H9 (cell line): ENCODE measurements around the gene ADI1. TPM values are rescaled to one million over a fixed set of nuclear protein-coding genes. Genes with fewer than 3 reads are reported as not detected.

Source experiments
- DNase-seq: peaks from one replicate; pipeline ENCODE4 v3.0.0-alpha.2; 2017
- H2AFZ ChIP-seq: one replicate; pipeline ENCODE4 v1.6.1; 2013; ENCODE audit warnings: mild to moderate bottlenecking, low read length, control low read depth, moderate library complexity
- H2AK5ac ChIP-seq: 2 replicates; pipeline ENCODE4 v1.6.1; 2013; ENCODE audit warnings: low read length, control low read depth, mixed read lengths; ENCODE audit not compliant: insufficient read length
- H2BK120ac ChIP-seq: one replicate; pipeline ENCODE4 v1.6.1; 2013; ENCODE audit warnings: low read depth, mild to moderate bottlenecking, low read length, control low read depth, inconsistent platforms; ENCODE audit not compliant: poor library complexity, severe bottlenecking
- H2BK12ac ChIP-seq: 2 replicates; pipeline ENCODE4 v1.6.1; 2013; ENCODE audit warnings: low read length, control low read depth, mixed read lengths, low read depth; ENCODE audit not compliant: insufficient read length
- H2BK15ac ChIP-seq: 2 replicates; pipeline ENCODE4 v1.6.1; 2013; ENCODE audit warnings: low read depth, low read length, control low read depth
- H2BK20ac ChIP-seq: one replicate; pipeline ENCODE4 v1.6.1; 2013; ENCODE audit warnings: low read depth, mild to moderate bottlenecking, low read length, control low read depth, inconsistent platforms; ENCODE audit not compliant: poor library complexity, severe bottlenecking
- H2BK5ac ChIP-seq: 2 replicates; pipeline ENCODE4 v1.6.1; 2013; ENCODE audit warnings: low read length, control low read depth, mixed read lengths; ENCODE audit not compliant: insufficient read length
- H3K14ac ChIP-seq: 2 replicates; pipeline ENCODE4 v1.6.1; 2013; ENCODE audit warnings: low read length, control low read depth; ENCODE audit not compliant: insufficient read depth
- H3K18ac ChIP-seq: 2 replicates; pipeline ENCODE4 v1.6.1; 2013; ENCODE audit warnings: low read depth, mild to moderate bottlenecking, mixed read lengths, low read length, control low read depth; ENCODE audit not compliant: insufficient read length
- H3K23ac ChIP-seq: 2 replicates; pipeline ENCODE4 v1.6.1; 2013; ENCODE audit warnings: low read length, control low read depth, mixed read lengths, low read depth; ENCODE audit not compliant: insufficient read length
- H3K23me2 ChIP-seq: 2 replicates; pipeline ENCODE4 v1.6.1; 2013; ENCODE audit warnings: low read depth, mild to moderate bottlenecking, mixed read lengths, low read length, control low read depth; ENCODE audit not compliant: insufficient read length, poor library complexity, severe bottlenecking
- H3K27ac ChIP-seq: 2 replicates; pipeline ENCODE4 v1.5.1; 2013; ENCODE audit warnings: low read length, control low read depth, mixed read lengths, low read depth; ENCODE audit not compliant: insufficient read length
- H3K27me3 ChIP-seq: 2 replicates; pipeline ENCODE4 v1.6.1; 2013; ENCODE audit warnings: low read length, control low read depth, inconsistent platforms; ENCODE audit not compliant: insufficient read depth
- H3K4ac ChIP-seq: 2 replicates; pipeline ENCODE4 v1.6.1; 2013; ENCODE audit warnings: low read depth, mild to moderate bottlenecking, control low read depth, inconsistent platforms, low read length, moderate library complexity
- H3K4me1 ChIP-seq: 2 replicates; pipeline ENCODE4 v1.6.1; 2013; ENCODE audit warnings: low read length, control low read depth, inconsistent platforms; ENCODE audit not compliant: insufficient read depth
- H3K4me2 ChIP-seq: 2 replicates; pipeline ENCODE4 v1.6.1; 2013; ENCODE audit warnings: low read length, control low read depth, mixed read lengths; ENCODE audit not compliant: insufficient read length, insufficient read depth
- H3K56ac ChIP-seq: 2 replicates; pipeline ENCODE4 v1.6.1; 2013; ENCODE audit warnings: low read depth, mild to moderate bottlenecking, mixed read lengths, low read length, control low read depth; ENCODE audit not compliant: insufficient read length
- H3K79me1 ChIP-seq: 2 replicates; pipeline ENCODE4 v1.6.1; 2013; ENCODE audit warnings: low read depth, mild to moderate bottlenecking, moderate library complexity, low read length, control low read depth, inconsistent platforms; ENCODE audit not compliant: insufficient read depth, poor library complexity, severe bottlenecking
- H3K79me2 ChIP-seq: 2 replicates; pipeline ENCODE4 v1.6.1; 2013; ENCODE audit warnings: low read length, control low read depth, inconsistent platforms; ENCODE audit not compliant: insufficient read depth
- H3K9ac ChIP-seq: 2 replicates; pipeline ENCODE4 v1.6.1; 2013; ENCODE audit warnings: low read length, control low read depth, mixed read lengths; ENCODE audit not compliant: insufficient read length; ENCODE audit errors: extremely low read depth
- H3K9me3 ChIP-seq: one replicate; pipeline ENCODE4 v1.6.1; 2013; ENCODE audit warnings: low read depth, low read length, inconsistent platforms; ENCODE audit not compliant: control insufficient read depth
- H3T11ph ChIP-seq: one replicate; pipeline ENCODE4 v1.6.1; 2013; ENCODE audit warnings: mild to moderate bottlenecking, low read length, control low read depth, inconsistent platforms
- H4K20me1 ChIP-seq: one replicate; pipeline ENCODE4 v1.6.1; 2013; ENCODE audit not compliant: control insufficient read depth, insufficient read length, insufficient read depth
- H4K5ac ChIP-seq: 2 replicates; pipeline ENCODE4 v1.6.1; 2013; ENCODE audit warnings: low read depth, mild to moderate bottlenecking, mixed read lengths, low read length, control low read depth; ENCODE audit not compliant: insufficient read length
- H4K8ac ChIP-seq: replicated peaks from 2 replicates; pipeline ENCODE4 v1.6.1; 2013; ENCODE audit warnings: low read length, control low read depth, mixed read lengths, low read depth; ENCODE audit not compliant: insufficient read length
- H4K91ac ChIP-seq: 2 replicates; pipeline ENCODE4 v1.6.1; 2013; ENCODE audit warnings: low read depth, mild to moderate bottlenecking, moderate library complexity, mixed read lengths, low read length, control low read depth; ENCODE audit not compliant: insufficient read length
- H3K27ac Mint-ChIP-seq, 3 experiments: 2 replicates in 2 of 3; 3 replicates in 1 of 3; pipeline ENCODE4 v1.8.0; 2020 to 2021; ENCODE audit warnings: mixed read lengths in 3 of 3, mild to moderate bottlenecking in 1 of 3, moderate library complexity in 1 of 3
- H3K27me3 Mint-ChIP-seq: 2 replicates; pipeline ENCODE4 v1.8.0; 2021; ENCODE audit warnings: low read depth, mild to moderate bottlenecking, moderate library complexity, mixed read lengths
- H3K36me3 Mint-ChIP-seq, 3 experiments: 2 replicates in 2 of 3; 3 replicates in 1 of 3; pipeline ENCODE4 v1.8.0; 2020 to 2021; ENCODE audit warnings: low read depth in 3 of 3, mixed read lengths in 3 of 3; ENCODE audit not compliant: insufficient read depth in 1 of 3
- H3K4me1 Mint-ChIP-seq, 2 experiments: 2 replicates each; pipeline ENCODE4 v1.8.0; 2020; ENCODE audit warnings: mixed read lengths in 2 of 2
- H3K4me3 Mint-ChIP-seq, 2 experiments: 2 replicates in 1 of 2; 3 replicates in 1 of 2; pipeline ENCODE4 v1.8.0; 2020 to 2021; ENCODE audit warnings: mild to moderate bottlenecking in 2 of 2, mixed read lengths in 2 of 2, moderate library complexity in 1 of 2
- H3K9me3 Mint-ChIP-seq, 2 experiments: 2 replicates in 1 of 2; 3 replicates in 1 of 2; pipeline ENCODE4 v1.8.0; 2020; ENCODE audit warnings: mild to moderate bottlenecking in 2 of 2, mixed read lengths in 2 of 2, moderate library complexity in 1 of 2
- CTCF ChIP-seq: fragments of 200-600 bp; sonication (generic); conservative IDR thresholded peaks from 3 replicates; pipeline ENCODE4 v1.8.0; 2021; ENCODE audit warnings: antibody characterized with exemption, mild to moderate bottlenecking
- WGBS: extraction: QIAGEN DNeasy Blood & Tissue Kit; methylation state at CpG from one replicate; pipeline ENCODE4 v1.1.7; 2013; ENCODE audit warnings: missing lambda C conversion rate, low lambda C conversion rate, mixed read lengths; ENCODE audit not compliant: insufficient read length; ENCODE audit errors: extremely low coverage; 5-methylcytosine and 5-hydroxymethylcytosine counted together
- total RNA-seq: library from RNA; stranded (reverse); gene quantifications from 2 replicates; pipeline ENCODE4 v1.2.1, GENCODE V29; 2021

ADI1 gene
- total RNA-seq, 1 experiment from 2014 or later = 23.4 TPM

GRCh38 chr2:3545788-3546478, 26.6 kb upstream of the ADI1 start:
- H3K23ac ChIP-seq = no peak overlapping the region
- no peak overlapping the region for H4K5ac ChIP-seq
- H2AFZ ChIP-seq = no peak overlapping the region
- no peak overlapping the region for H3T11ph ChIP-seq
- Mint-ChIP-seq H3K4me1 (no peaks in the 10 kb centered on the region), H3K27ac (no peak overlapping the region), H3K27me3 (no peaks in the 10 kb centered on the region), H3K9me3 (no peaks in the 10 kb centered on the region), H3K4me3 (no peak overlapping the region), H3K36me3 (peaks cover 59 to 96% (median 89%) of the 10 kb centered on the region in 3 experiments)
- H3K9me3 ChIP-seq = no peaks in the 10 kb centered on the region
- no peak overlapping the region for H2BK120ac ChIP-seq
- no peak overlapping the region for H3K4me2 ChIP-seq
- no peaks in the 10 kb centered on the region for H3K79me1 ChIP-seq
- no peaks in the 10 kb centered on the region for H3K27me3 ChIP-seq
- no peaks in the 10 kb centered on the region for H3K4me1 ChIP-seq
- WGBS = no CpG with 5 or more reads among the region's 10 CpGs
- DNase-seq = no peak
- H3K23me2 ChIP-seq = no peaks in the 10 kb centered on the region
- TF ChIP-seq CTCF = no peak
- no peak overlapping the region for H3K9ac ChIP-seq
- H4K8ac ChIP-seq = no peak overlapping the region
- H3K4ac ChIP-seq = no peak overlapping the region
- no peak overlapping the region for H3K18ac ChIP-seq
- H4K20me1 ChIP-seq = no peaks in the 10 kb centered on the region
- no peak overlapping the region for H2BK15ac ChIP-seq
- no peak overlapping the region for H3K56ac ChIP-seq
- no peak overlapping the region for H4K91ac ChIP-seq
- no peak overlapping the region for H3K14ac ChIP-seq
- no peaks in the 10 kb centered on the region for H3K79me2 ChIP-seq
- no peak overlapping the region for H2AK5ac ChIP-seq
- H2BK12ac ChIP-seq = no peak overlapping the region
- H2BK20ac ChIP-seq = no peak overlapping the region
- H2BK5ac ChIP-seq = no peak overlapping the region
- H3K27ac ChIP-seq = no peak overlapping the region
